ENCODE data around the gene NINL. TPM values are rescaled to one million over a fixed set of nuclear protein-coding genes. Genes with fewer than 3 reads are reported as not detected.

NINL gene
- total RNA-seq, 1 experiment from 2014 or later = 7.2 TPM

GRCh38 chr20:25467441-25467840 lies 117.9 kb downstream of the NINL start:
- H3K27me3 ChIP-seq (ENCODE audit: insufficient read depth, low read length) = no peaks in the 10 kb centered on the region

More at GRCh38 chr20:25467441-25467840, 117.9 kb downstream of the NINL start:
- no peak overlapping the region for H3K4me2 ChIP-seq (ENCODE audit: low read length)
- intact Hi-C loops (cut with micrococcal nuclease) = no loop called here
- H3K9me2 ChIP-seq (ENCODE audit: insufficient read depth) = no peaks in the 10 kb centered on the region
- H3K79me2 ChIP-seq (ENCODE audit: insufficient read depth, low read length) = no peaks in the 10 kb centered on the region
- ChIA-PET RAD21 (ENCODE audit: low non-redundant PET in 1 of 2, low total read pairs in 2 of 2, uncharacterized antibody in 2 of 2, unreplicated experiment in 2 of 2) (no interaction called here), CTCF (no interaction called here), POLR2A (no interaction called here)
- H4K20me1 ChIP-seq (ENCODE audit: insufficient read depth) = no peaks in the 10 kb centered on the region
- no peak for DNase-seq (ENCODE audit: low read depth, low spot score)
- no peaks in the 10 kb centered on the region for H3K4me1 ChIP-seq (ENCODE audit: control insufficient read depth in 1 of 2, insufficient read depth in 2 of 2, low read length in 2 of 2)
- H3K4me3 ChIP-seq (replicated peaks in 1 of 2; ENCODE audit: low read depth in 1 of 2, low read length in 2 of 2) = no peak overlapping the region
- ATAC-seq = no peak
- TF ChIP-seq EZH2phosphoT487 (IDR thresholded peaks at IDR 0.05; ENCODE audit: borderline replicate concordance) (no peak), YY1 (IDR thresholded peaks at IDR 0.05; ENCODE audit: extremely low read depth, insufficient replicate concordance, low read depth, low read length) (no peak), SIN3A (IDR thresholded peaks at IDR 0.05; ENCODE audit: low read depth) (no peak), CBX3 (IDR thresholded peaks at IDR 0.05; ENCODE audit: low read depth) (no peak), TCF7L2 (IDR thresholded peaks at IDR 0.05; ENCODE audit: borderline replicate concordance, extremely low read depth, insufficient read depth, insufficient read length) (no peak), ZBTB33 (IDR thresholded peaks at IDR 0.05; ENCODE audit: extremely low read depth, insufficient replicate concordance, low read length) (no peak), FOSL1 (IDR thresholded peaks at IDR 0.05; ENCODE audit: low read depth) (no peak), ATF3 (IDR thresholded peaks at IDR 0.05) (no peak), SP1 (IDR thresholded peaks at IDR 0.05; ENCODE audit: low read depth) (no peak), EGR1 (IDR thresholded peaks at IDR 0.05; ENCODE audit: low read depth) (no peak)
- H3K27ac ChIP-seq (ENCODE audit: low read depth, low read length) = no peak overlapping the region
- H3K36me3 ChIP-seq (ENCODE audit: control insufficient read depth in 1 of 2, insufficient read depth in 2 of 2, low read length in 2 of 2) = no peaks in the 10 kb centered on the region
- H3K9me3 ChIP-seq (ENCODE audit: control insufficient read depth in 1 of 2, insufficient read depth in 1 of 2, low read depth in 1 of 2, low read length in 2 of 2) = no peaks in the 10 kb centered on the region
- no TSS peak for BruUV-seq (replicated peaks)
- H3K9ac ChIP-seq (ENCODE audit: low read length) = no peak overlapping the region
- no peak overlapping the region for H2AFZ ChIP-seq (ENCODE audit: low read depth, low read length, poor library complexity, severe bottlenecking)
